Fibroblast of peridontal ligament (primary cell): ENCODE results near the gene ZNF473.
"Not testable (repeated sequence)": the region's sequence is repeated elsewhere in the genome, so short reads cannot be mapped to it uniquely, and the experiment has no call there.

Experiments
- DNase-seq: peaks from one replicate; pipeline ENCODE4 v3.0.0-alpha.2; 2010; ENCODE audit errors: extremely low read depth

The ZNF473 gene

DNA sequence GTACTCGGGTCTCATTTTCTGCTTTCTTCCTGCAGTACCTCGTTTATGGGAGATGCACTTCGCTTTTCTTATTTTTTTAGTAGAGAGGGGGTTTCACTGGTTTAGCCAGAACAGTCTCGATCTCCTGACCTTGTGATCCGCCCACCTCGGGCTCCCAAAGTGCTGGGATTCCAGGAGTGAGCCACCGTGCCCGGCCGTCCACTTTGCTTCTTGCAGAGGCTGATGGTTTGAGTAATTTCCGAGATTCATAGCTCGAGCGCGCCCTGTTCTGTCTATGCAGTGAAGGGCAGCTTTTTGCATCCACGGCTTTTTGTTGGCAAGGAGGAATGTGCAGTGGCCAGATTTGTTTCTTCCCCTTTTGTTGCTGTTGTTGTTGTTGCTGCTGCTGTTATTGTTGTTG lies 73.1 kb downstream of the ZNF473 start:
- not testable (repeated sequence) for DNase-seq

GRCh38 chr19:50099696-50100095 lies 73.9 kb downstream of the ZNF473 start:
- DNase-seq, result not testable (repeated sequence)

- DNase-seq, result not testable (repeated sequence)
Measured at GRCh38 chr19:50100946-50101345, 75.1 kb downstream of the ZNF473 start.
